ENCODE data around the gene MRE11.
"Not testable (repeated sequence)": the region's sequence is repeated elsewhere in the genome, so short reads cannot be mapped to it uniquely, and the experiment has no call there.

MRE11 gene

GRCh38 chr11:94379613-94380012 lies 114.0 kb downstream of the MRE11 start:
- Histone ChIP-seq H3K36me3 (no peaks in the 10 kb centered on the region), H3K4me3 (ENCODE audit: low read depth in 1 of 2, low read length in 1 of 2) (no peak overlapping the region), H3K4me1 (ENCODE audit: control insufficient read depth in 1 of 2, insufficient read depth in 1 of 2, low read depth in 1 of 2, low read length in 1 of 2) (no peaks in the 10 kb centered on the region), H3K27ac (no peak overlapping the region), H3K27me3 (no peaks in the 10 kb centered on the region), H3K9me3 (no peaks in the 10 kb centered on the region)
- no peak for TF ChIP-seq CTCF (IDR thresholded peaks at IDR 0.05)

GRCh38 chr11:94376841-94377240 lies 116.8 kb downstream of the MRE11 start:
- Histone ChIP-seq H3K27me3 (no peaks in the 10 kb centered on the region), H3K27ac (no peak overlapping the region), H3K4me1 (ENCODE audit: control insufficient read depth in 1 of 2, insufficient read depth in 1 of 2, low read depth in 1 of 2, low read length in 1 of 2) (no peaks in the 10 kb centered on the region), H3K9me3 (no peaks in the 10 kb centered on the region), H3K36me3 (no peaks in the 10 kb centered on the region), H3K4me3 (ENCODE audit: low read depth in 1 of 2, low read length in 1 of 2) (no peak overlapping the region)
- no peak for TF ChIP-seq CTCF (IDR thresholded peaks at IDR 0.05)

GRCh38 chr11:94370576-94370975 lies 123.1 kb downstream of the MRE11 start:
- not testable (repeated sequence) for H3K4me3 ChIP-seq (ENCODE audit: low read depth in 1 of 2, low read length in 1 of 2); H3K36me3 ChIP-seq; H3K9me3 ChIP-seq

More at GRCh38 chr11:94370576-94370975, 123.1 kb downstream of the MRE11 start:
- H3K27ac ChIP-seq; H3K27me3 ChIP-seq; H3K4me1 ChIP-seq (ENCODE audit: control insufficient read depth in 1 of 2, insufficient read depth in 1 of 2, low read depth in 1 of 2, low read length in 1 of 2): not testable (repeated sequence)

All from neutrophil (primary cell).